ENCODE results near the gene WHRN. TPM values are rescaled to one million over a fixed set of nuclear protein-coding genes. Genes with fewer than 3 reads are reported as not detected.

The WHRN gene
- polyA plus RNA-seq, 1 donor from 2014 or later: 2.5 TPM

- H3K36me3 ChIP-seq (ENCODE audit: insufficient read depth, low read length): no peaks in the 10 kb centered on the region
- H3K9ac ChIP-seq (ENCODE audit: low read length): no peak overlapping the region
- no peak overlapping the region for H3K4me3 ChIP-seq (ENCODE audit: low read length)
- no peaks in the 10 kb centered on the region for H3K9me2 ChIP-seq (ENCODE audit: insufficient read depth, low read length)
- no peaks in the 10 kb centered on the region for H3F3A ChIP-seq (ENCODE audit: insufficient read depth, low read length, poor library complexity, severe bottlenecking)
- H3K9me3 ChIP-seq (ENCODE audit: low read length): no peaks in the 10 kb centered on the region
- H3K79me2 ChIP-seq (replicated peaks; ENCODE audit: insufficient read depth, low read length): no peaks in the 10 kb centered on the region
- H2AFZ ChIP-seq (ENCODE audit: low read depth, low read length): no peak overlapping the region
- no peaks in the 10 kb centered on the region for H4K20me1 ChIP-seq (ENCODE audit: insufficient read depth)
- TF ChIP-seq EZH2 (IDR thresholded peaks at IDR 0.05; ENCODE audit: borderline replicate concordance, insufficient read depth, low read length, poor library complexity, severe bottlenecking) (no peak), MXI1 (conservative IDR thresholded peaks at IDR 0.05; ENCODE audit: poor library complexity, severe bottlenecking) (no peak), EP300 (conservative IDR thresholded peaks at IDR 0.05; ENCODE audit: poor library complexity, severe bottlenecking) (no peak), RAD21 (conservative IDR thresholded peaks at IDR 0.05) (no peak), POLR2AphosphoS5 (IDR thresholded peaks at IDR 0.05) (no peak), CTCF (IDR thresholded peaks at IDR 0.05; ENCODE audit: poor library complexity, severe bottlenecking) (no peak), TAF1 (IDR thresholded peaks at IDR 0.05; ENCODE audit: low read depth) (no peak), REST (IDR thresholded peaks at IDR 0.05; ENCODE audit: borderline replicate concordance) (no peak), SMC3 (conservative IDR thresholded peaks at IDR 0.05; ENCODE audit: poor library complexity) (no peak)
- no peak overlapping the region for H3K4me2 ChIP-seq (ENCODE audit: low read length)
- no peaks in the 10 kb centered on the region for H3K27me3 ChIP-seq (ENCODE audit: insufficient read depth, low read depth, low read length)
- H3K27ac ChIP-seq (ENCODE audit: low read length): no peak overlapping the region
Observed at GRCh38 chr9:114465417-114465816, 39.9 kb downstream of the WHRN start.

GRCh38 chr9:114464281-114465051 is 40.8 kb downstream of the WHRN start:
- no peaks in the 10 kb centered on the region for H4K20me1 ChIP-seq (ENCODE audit: insufficient read depth)
- no peak overlapping the region for H3K4me3 ChIP-seq (ENCODE audit: low read length)
- H3K9me2 ChIP-seq (ENCODE audit: insufficient read depth, low read length): no peaks in the 10 kb centered on the region
- H2AFZ ChIP-seq (ENCODE audit: low read depth, low read length): no peak overlapping the region
- no peaks in the 10 kb centered on the region for H3K36me3 ChIP-seq (ENCODE audit: insufficient read depth, low read length)
- no peak overlapping the region for H3K27ac ChIP-seq (ENCODE audit: low read length)
- no peaks in the 10 kb centered on the region for H3K9me3 ChIP-seq (ENCODE audit: low read length)
- H3K27me3 ChIP-seq (ENCODE audit: insufficient read depth, low read depth, low read length): no peaks in the 10 kb centered on the region
- no peak overlapping the region for H3K4me2 ChIP-seq (ENCODE audit: low read length)
- no peaks in the 10 kb centered on the region for H3K79me2 ChIP-seq (replicated peaks; ENCODE audit: insufficient read depth, low read length)
- TF ChIP-seq POLR2AphosphoS5 (IDR thresholded peaks at IDR 0.05) (no peak), CTCF (IDR thresholded peaks at IDR 0.05; ENCODE audit: poor library complexity, severe bottlenecking) (no peak), EZH2 (IDR thresholded peaks at IDR 0.05; ENCODE audit: borderline replicate concordance, insufficient read depth, low read length, poor library complexity, severe bottlenecking) (no peak), MXI1 (conservative IDR thresholded peaks at IDR 0.05; ENCODE audit: poor library complexity, severe bottlenecking) (no peak), TAF1 (IDR thresholded peaks at IDR 0.05; ENCODE audit: low read depth) (no peak), EP300 (conservative IDR thresholded peaks at IDR 0.05; ENCODE audit: poor library complexity, severe bottlenecking) (no peak), REST (IDR thresholded peaks at IDR 0.05; ENCODE audit: borderline replicate concordance) (no peak), RAD21 (conservative IDR thresholded peaks at IDR 0.05) (no peak), SMC3 (conservative IDR thresholded peaks at IDR 0.05; ENCODE audit: poor library complexity) (no peak)
- H3F3A ChIP-seq (ENCODE audit: insufficient read depth, low read length, poor library complexity, severe bottlenecking): no peaks in the 10 kb centered on the region
- no peak overlapping the region for H3K9ac ChIP-seq (ENCODE audit: low read length)

All from neural cell (in vitro differentiated cells).